DOHH2 (cell line): Measurements from ENCODE around the gene SDHA.

Experiments
- CTCF ChIP-seq: fragments of 200-600 bp; sonication (generic); IDR thresholded peaks from one replicate; pipeline ENCODE4 v1.5.1; 2014; ENCODE audit warnings: antibody characterized with exemption, mild to moderate bottlenecking, low read depth, low read length; ENCODE audit not compliant: poor library complexity, severe bottlenecking
- EZH2phosphoT487 ChIP-seq: fragments of 200-600 bp; sonication (generic); IDR thresholded peaks from 2 replicates; pipeline ENCODE4 v1.6.1; 2017; ENCODE audit warnings: borderline replicate concordance, mild to moderate bottlenecking, antibody characterized with exemption, low read length, moderate library complexity, mixed read lengths

GRCh38 chr5:187042-187431, 31.1 kb upstream of the SDHA start:
- TF ChIP-seq CTCF (no peak), EZH2phosphoT487 (no peak)
